Stimulated activated CD8-positive, alpha-beta memory T cell treated with anti-CD3 and anti-CD28 coated beads, Interleukin-12 subunit alpha, Interleukin-12 subunit beta, amount 100 ng/mL, for 24 hours (primary cell): ENCODE data around the gene PLP2.

ENCODE experiments used
- DNase-seq: peaks from one replicate; pipeline ENCODE4 v3.0.0-alpha.2; 2020; ENCODE audit errors: extremely low read depth

The PLP2 gene

DNA sequence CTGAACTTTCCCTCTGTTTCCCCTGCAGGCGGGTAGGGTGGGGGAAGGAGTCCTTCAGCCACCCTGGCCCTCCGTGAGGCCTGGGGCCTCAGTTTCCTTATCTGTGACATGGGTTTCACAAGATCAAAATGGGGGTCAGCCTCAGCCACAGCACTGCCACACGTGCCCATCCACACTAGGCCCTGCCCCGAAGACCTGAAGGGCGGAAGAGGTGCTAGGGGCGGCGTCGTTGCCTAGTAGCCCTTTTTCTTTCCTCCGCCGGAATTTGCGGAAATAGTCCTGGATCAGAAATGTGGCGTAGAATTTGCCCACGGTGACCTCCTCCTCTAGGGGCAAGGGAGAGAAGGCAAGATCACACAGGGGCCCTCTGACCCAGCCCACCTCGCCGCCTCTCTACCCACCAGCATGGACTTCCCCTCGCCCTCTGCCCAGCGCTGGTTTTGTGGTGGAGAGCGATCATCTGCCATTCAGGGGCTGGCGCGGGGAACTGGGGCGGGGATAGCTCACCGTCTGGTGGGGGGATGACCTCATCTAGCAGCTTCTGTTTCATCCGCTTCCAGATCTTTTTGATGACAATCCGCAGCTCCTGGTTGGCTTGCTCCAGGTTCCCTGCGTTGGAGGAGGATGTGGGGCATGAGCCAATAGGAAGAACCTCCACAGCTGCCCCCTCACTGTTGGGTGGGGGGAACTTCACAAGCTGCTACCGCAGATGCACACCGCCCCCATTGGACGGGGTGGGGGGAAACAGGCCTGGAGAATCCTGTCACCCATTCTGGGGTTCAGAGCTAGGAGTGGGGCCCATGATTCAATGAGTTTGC is 37.9 kb downstream of the PLP2 start:
- no peak for DNase-seq

DNA sequence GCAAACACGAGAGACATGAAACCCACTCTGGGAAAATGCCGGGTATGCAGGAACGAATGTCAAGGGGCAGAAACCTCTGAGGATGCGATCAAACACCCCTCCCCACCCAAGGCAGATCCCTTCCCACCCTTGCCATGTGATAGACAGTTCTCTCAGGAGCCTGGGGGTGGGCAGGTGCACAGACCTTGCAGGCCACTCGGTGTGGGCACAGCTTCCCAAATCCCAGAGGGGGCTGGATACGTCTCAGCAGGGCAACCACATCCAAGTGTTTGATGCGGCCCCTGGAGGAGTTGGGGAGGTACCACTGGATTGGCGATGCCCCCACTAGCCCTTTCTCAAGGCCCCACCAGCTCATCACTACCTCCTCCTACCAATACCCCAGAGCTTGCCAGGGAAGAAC is 38.7 kb downstream of the PLP2 start:
- DNase-seq, result no peak

DNA sequence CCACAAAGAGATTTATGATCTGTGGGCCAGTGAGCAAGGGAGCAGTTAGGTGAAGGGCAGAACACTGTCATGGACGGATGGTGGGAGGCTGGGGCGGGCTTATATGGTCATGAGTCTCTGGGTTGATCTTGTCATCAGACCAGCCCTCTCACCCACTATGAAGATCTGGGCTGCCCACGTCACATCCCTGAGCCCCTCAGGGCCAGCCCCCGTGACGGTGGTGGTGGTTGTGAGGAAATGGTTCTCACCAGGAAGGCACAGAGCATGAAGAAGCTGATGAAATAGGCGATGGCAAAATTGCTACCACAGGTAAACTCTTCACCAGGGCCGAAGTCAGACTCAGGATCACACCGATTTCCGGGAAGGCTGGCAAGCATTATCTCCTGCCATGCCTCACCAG is 39.4 kb downstream of the PLP2 start:
- no peak for DNase-seq

DNA sequence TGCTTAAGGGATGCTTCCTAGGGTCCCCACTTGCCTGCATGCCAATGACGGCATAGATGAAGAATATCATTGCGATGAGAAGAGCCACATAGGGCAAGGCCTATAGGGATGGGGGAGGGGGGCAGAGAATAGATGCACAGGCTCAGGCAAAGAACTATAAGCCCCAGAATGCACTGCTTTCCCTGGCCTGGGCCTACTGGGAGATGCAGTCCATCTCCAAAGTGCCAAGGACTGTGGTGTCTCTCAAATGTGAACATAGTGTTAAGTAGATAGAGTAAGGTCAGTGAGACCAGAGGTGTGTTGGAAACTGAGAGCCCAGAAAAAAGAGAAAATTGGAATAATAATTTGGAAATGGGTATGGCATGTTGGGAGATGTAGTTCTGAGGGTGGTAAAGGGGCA is 40.5 kb downstream of the PLP2 start:
- no peak for DNase-seq

DNA sequence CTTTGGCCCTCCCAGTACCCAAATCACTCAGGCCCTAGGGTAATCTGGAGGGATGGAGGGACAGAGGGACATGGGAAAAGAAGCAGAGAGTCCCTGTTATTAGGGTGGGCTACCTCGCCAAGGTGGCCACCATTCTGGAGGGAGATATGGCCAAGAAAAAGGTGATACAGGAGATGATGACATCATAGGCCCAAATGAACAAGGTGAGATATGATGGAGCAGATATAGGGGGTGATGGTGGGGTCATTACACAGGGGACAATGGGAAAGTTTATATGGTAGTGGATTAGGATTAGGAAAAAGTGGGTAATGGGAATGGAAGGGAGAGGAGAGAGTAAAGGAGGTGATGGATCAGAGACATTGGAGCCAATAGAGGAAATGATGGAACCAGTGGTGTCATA is 41.2 kb downstream of the PLP2 start:
- DNase-seq, result no peak

DNA sequence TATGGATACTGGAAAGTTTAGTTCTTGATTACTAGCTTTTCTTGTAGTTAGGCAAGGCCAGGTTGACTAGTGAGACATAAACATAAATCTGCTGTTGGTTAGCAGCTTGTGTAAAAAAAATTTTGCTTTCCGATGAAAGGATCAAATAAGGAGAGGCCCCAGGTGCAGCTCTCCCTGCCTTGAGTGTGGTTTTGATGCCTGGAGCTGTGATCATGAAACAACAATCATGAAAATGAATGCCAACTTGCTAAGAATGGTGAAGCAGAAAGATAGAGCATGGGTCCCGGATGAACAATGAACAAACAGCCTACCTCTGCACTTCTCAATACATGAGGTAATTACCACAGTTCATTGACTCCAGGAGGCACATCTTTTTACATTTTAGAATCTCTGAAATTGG is 42.7 kb downstream of the PLP2 start:
- no peak for DNase-seq

- no peak for DNase-seq
Measured at GRCh38 chrX:49214996-49215526, 43.4 kb downstream of the PLP2 start.

- DNase-seq, result no peak
Measured at GRCh38 chrX:49220100-49220499, 48.4 kb downstream of the PLP2 start.

DNA sequence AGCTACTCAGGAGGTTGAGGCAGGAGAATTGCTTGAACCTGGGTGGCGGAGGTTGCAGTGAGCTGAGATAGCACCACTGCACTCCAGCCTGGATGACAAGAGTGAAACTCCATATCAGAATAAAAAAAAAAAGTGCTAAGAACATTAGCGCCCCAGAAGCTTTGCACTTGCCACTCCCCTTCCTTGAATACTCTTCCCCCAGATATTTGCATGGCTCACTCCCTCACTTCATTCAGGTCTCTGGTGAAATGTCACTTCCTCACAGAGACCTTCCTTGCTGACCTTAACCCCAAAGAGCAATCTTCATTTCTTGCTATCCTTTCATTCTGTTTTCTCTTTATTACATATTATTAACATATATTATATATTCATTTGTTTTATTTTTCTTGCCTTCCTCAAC is 50.2 kb downstream of the PLP2 start:
- DNase-seq, result no peak
